Measurements from ENCODE around the gene EYA2. TPM values are rescaled to one million over a fixed set of nuclear protein-coding genes. Genes with fewer than 3 reads are reported as not detected.

The EYA2 gene
- total RNA-seq, 4 donors from 2014 or later, result 8.9 to 18.0 (median 9.5) TPM

DNA sequence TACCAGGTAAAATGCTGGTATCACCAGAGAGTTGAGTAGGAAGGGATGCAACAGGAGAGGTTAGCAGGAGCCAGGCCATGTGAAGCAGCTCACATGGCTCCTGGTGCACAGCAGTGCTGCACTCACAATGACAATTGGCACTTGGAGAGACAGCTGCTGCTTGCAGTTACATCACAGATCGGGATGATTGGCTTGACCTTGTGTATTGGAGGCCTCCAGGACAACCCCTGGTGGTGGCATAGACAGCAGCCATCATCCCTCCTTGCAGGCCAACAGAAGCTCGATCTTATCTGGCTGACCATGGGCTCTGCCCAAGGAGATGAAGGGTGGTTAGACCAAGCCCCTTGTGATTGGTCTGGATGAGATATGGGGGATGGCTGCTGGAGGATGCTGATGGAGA is 73.0 kb downstream of the EYA2 start:
- DNase-seq (ENCODE audit: low spot score), result no peak
- ATAC-seq (ENCODE audit: low FRiP score), result no peak
- TF ChIP-seq, protein P1, sequence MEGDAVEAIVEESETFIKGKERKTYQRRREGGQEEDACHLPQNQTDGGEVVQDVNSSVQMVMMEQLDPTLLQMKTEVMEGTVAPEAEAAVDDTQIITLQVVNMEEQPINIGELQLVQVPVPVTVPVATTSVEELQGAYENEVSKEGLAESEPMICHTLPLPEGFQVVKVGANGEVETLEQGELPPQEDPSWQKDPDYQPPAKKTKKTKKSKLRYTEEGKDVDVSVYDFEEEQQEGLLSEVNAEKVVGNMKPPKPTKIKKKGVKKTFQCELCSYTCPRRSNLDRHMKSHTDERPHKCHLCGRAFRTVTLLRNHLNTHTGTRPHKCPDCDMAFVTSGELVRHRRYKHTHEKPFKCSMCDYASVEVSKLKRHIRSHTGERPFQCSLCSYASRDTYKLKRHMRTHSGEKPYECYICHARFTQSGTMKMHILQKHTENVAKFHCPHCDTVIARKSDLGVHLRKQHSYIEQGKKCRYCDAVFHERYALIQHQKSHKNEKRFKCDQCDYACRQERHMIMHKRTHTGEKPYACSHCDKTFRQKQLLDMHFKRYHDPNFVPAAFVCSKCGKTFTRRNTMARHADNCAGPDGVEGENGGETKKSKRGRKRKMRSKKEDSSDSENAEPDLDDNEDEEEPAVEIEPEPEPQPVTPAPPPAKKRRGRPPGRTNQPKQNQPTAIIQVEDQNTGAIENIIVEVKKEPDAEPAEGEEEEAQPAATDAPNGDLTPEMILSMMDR (IDR thresholded peaks at IDR 0.05), result no peak

DNA sequence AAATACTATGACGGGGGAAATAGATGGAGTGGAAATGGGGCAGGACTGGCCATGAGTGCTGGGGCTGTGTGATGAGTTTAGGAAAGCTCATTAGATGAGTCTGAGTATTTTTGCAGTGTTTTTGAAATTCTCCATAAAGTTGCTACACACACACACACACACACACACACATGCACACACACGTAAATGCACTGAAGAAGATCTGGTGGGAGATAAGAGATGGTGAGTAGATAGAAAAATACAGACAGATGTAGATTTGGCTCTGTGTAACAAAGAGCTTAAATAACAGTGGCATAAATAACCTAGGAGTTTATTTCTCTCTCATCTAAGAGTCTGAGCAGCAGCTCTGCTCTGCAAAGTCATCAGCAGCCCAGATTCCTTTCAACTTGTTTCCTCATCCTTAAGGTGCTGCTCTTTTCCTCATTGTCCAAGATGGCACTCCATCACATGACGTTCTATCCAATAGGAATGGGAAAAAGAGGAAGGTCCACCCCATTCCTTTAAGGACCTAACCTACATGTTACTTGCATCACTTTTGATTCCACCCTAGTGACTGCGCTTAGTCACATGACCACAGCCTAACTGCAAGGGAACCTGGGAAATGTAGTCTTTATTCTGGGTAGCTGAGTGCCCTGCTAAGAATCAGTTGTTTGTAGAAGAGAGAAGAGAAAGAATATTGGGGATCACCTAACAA is 76.4 kb downstream of the EYA2 start:
- TF ChIP-seq, protein P1 (IDR thresholded peaks at IDR 0.05), result no peak
- DNase-seq (ENCODE audit: low spot score) (no peak), ATAC-seq (ENCODE audit: low FRiP score) (no peak)

DNA sequence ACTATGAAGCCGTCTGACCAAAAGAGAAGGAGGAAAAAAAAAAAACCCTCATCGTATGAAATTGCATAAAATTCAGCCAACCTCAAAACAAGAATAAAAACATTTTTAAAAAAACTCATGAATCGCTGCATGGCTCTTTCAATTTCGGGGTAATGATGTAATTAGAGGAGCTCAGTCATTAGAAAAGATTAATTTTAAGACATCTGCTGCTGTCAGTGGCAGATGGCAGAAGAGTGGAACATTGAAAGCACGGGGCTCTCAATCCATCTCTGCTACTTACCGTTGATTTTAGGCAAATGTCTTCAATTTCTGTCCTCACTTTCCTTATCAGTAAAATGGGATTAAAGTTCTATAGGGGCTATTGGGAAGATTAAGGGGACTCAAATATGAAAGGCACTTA is 79.1 kb downstream of the EYA2 start:
- no peak for ATAC-seq (ENCODE audit: low FRiP score)
- TF ChIP-seq, protein P1 (IDR thresholded peaks at IDR 0.05), result no peak
- no peak for DNase-seq (ENCODE audit: low spot score)

DNA sequence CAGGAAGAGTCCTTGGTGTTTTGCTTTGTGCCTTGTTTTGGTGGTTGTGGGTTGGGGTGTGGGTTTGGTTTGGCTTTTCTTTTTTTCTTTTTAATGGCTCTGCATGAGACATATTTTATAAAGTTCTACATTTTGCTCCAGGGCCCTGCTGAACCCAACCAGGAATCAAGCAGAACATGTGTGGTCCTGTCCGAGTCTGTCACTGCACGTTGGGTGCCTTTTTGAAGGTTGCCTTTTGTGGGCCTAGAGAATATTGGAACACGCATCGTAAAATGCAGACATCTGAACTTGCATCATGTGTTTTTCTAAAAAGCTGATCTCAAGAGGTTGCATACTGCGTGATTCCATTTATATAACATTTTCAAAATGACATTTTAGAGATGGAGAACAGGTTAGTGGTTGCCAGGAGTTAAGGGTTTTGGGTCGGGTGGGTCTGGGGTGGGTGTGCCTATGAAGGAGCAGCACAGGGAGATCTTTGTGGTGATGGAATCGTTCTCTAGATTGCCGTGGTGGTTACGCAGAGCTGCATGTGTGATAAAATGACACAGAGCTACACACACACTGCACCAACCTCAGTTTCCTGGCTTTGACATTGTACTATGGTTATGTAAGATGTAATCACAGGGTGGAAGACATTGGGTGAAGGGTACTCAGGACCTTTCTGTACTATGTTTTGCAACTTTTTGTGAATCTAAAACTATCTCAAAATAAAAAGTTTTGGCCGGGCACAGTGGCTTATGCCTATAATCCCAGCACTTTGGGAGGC is 80.2 kb downstream of the EYA2 start:
- ATAC-seq (ENCODE audit: low FRiP score), result no peak
- DNase-seq (ENCODE audit: low spot score), result no peak
- TF ChIP-seq, protein P1 (IDR thresholded peaks at IDR 0.05), result no peak

DNA sequence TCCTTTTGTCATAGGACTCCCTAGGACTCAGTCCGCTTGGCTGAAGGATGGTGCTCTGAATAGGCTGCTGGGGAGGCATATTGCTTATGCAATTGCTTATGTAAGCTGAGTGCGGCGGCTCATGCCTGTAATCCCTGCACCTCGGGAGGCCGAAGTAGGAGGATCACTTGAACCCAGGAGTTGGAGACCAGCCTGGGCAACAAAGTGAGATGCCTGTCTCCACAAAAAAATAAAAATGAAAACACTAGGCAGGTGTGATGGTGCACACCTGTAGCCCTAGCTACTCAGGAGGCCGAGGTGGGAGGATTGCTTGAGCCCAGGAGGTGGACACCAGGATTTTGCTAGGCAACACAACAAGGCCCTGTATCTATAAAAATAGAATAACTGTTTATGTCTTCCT is 81.3 kb downstream of the EYA2 start:
- ATAC-seq (ENCODE audit: low FRiP score) (no peak), DNase-seq (ENCODE audit: low spot score) (no peak)
- TF ChIP-seq, protein P1 (IDR thresholded peaks at IDR 0.05), result no peak

DNA sequence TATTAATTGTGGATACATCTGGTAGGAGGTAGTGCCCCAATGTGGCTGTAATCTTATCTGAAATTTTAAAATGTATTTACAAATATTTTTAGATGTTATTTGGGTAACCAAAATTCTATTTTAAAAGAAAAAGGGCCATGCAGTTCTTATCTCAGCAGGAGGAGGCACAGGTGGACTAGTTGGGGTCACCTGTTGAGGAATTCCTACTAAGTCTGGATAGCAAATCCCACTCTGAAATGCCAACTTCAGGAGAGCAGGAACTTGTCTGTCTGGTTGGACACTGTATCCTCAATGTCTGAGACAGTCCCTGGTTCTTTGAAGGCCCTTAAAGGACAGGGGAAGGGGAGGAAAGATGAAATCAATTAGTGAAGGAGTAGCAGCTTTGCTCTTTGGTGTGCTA is 82.6 kb downstream of the EYA2 start:
- ATAC-seq (ENCODE audit: low FRiP score) (no peak), DNase-seq (ENCODE audit: low spot score) (no peak)
- TF ChIP-seq, protein P1 (IDR thresholded peaks at IDR 0.05), result no peak
